Subcutaneous abdominal adipose tissue (tissue), 5 donors: Measurements from ENCODE around the gene CDH7.

Experiments used
- H3K27ac ChIP-seq: one replicate; pipeline ENCODE4 v1.7.0; 2013; ENCODE audit warnings: low read depth, mild to moderate bottlenecking, inconsistent platforms, low read length, moderate library complexity
- H3K27me3 ChIP-seq, 5 donors: one replicate each; pipeline ENCODE4 v1.7.0; 2013; ENCODE audit warnings: low read length in 5 of 5, inconsistent platforms in 1 of 5; ENCODE audit not compliant: control insufficient read depth in 5 of 5, insufficient read depth in 4 of 5
- H3K36me3 ChIP-seq, 5 donors: one replicate each; pipeline ENCODE4 v1.7.0; 2013; ENCODE audit warnings: low read length in 5 of 5; ENCODE audit not compliant: control insufficient read depth in 5 of 5, insufficient read depth in 5 of 5
- H3K4me1 ChIP-seq, 5 donors: one replicate each; pipeline ENCODE4 v1.7.0; 2013; ENCODE audit warnings: low read length in 5 of 5, mild to moderate bottlenecking in 3 of 5, moderate library complexity in 1 of 5; ENCODE audit not compliant: control insufficient read depth in 5 of 5, insufficient read depth in 5 of 5
- H3K4me3 ChIP-seq, 5 donors: one replicate each; pipeline ENCODE4 v1.7.0; 2013; ENCODE audit warnings: low read length in 5 of 5, low read depth in 1 of 5
- H3K9ac ChIP-seq, 5 donors: one replicate each; pipeline ENCODE4 v1.7.0; 2013; ENCODE audit warnings: low read length in 5 of 5, mild to moderate bottlenecking in 4 of 5, moderate library complexity in 3 of 5
- H3K9me3 ChIP-seq, 5 donors: one replicate each; pipeline ENCODE4 v1.7.0; 2013; ENCODE audit warnings: low read length in 5 of 5; ENCODE audit not compliant: control insufficient read depth in 5 of 5
- donor health status: healthy.
- donor health status: healthy.
- donor health status: healthy.
- donor health status: healthy.
- donor health status: healthy.

The CDH7 gene

GRCh38 chr18:65937180-65937579 is 186.4 kb downstream of the CDH7 start:
- no peak overlapping the region for H3K4me3 ChIP-seq
- no peaks in the 10 kb centered on the region for H3K4me1 ChIP-seq
- H3K9me3 ChIP-seq, result no peaks in the 10 kb centered on the region
- no peak overlapping the region for H3K27ac ChIP-seq
- H3K27me3 ChIP-seq, result no peaks in the 10 kb centered on the region
- H3K9ac ChIP-seq, result no peak overlapping the region
- H3K36me3 ChIP-seq, result no peaks in the 10 kb centered on the region

GRCh38 chr18:65938592-65939372 is 188.0 kb downstream of the CDH7 start:
- Histone ChIP-seq H3K9ac (no peak overlapping the region), H3K27ac (no peak overlapping the region), H3K27me3 (no peaks in the 10 kb centered on the region), H3K4me3 (no peak overlapping the region), H3K4me1 (peaks cover 0 to 12% (median 0%) of the 10 kb centered on the region in 5 donors), H3K9me3 (no peaks in the 10 kb centered on the region), H3K36me3 (no peaks in the 10 kb centered on the region)
